DMS53 (cell line): ENCODE measurements around the gene EIF2D.
A peak's percentile ranks its signal among the peaks of the same experiment; 100 is the strongest.

Experiments used
- DNase-seq: peaks from one replicate; lab custom pipeline; 2025; lab: John Stamatoyannopoulos, UW

EIF2D gene

GRCh38 chr1:206569556-206569955, 42.7 kb downstream of the EIF2D start:
- DNase-seq, result no peak

DNA sequence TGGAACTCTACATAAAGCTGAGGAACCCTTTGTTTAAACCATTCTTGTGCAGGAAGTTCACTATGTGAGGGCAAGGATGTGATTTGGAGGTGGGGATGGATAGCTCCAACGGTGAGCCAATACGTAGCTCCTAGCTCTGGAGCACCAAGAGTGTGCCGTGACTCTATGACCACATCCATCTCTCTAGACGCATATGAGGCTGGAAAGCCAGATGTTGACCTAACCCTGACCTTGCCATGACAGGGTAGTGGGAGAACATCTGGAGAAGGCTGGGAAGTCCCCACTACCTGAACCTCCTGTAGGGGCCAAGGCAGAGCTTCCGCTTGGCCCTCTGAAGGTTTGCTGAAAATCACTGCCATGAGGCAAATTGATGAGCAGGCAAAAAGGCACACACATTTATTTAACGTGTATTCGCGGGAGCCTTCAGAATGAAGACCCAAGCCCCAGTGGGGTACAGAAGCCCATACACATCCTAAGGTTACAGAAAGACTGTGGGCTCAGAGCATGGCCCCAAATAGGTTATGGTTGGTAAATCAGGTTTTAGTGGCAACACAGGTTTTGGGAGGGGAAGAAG, 43.4 kb downstream of the EIF2D start:
- DNase-seq, result no peak

GRCh38 chr1:206568256-206568655, 44.0 kb downstream of the EIF2D start:
- DNase-seq, result no peak

GRCh38 chr1:206566999-206567398, 45.3 kb downstream of the EIF2D start:
- peak; percentile 28 for DNase-seq

- no peak for DNase-seq
These were observed 46.3 kb downstream of the EIF2D start for GRCh38 chr1:206565995-206566394.

- no peak for DNase-seq
These were observed 48.7 kb downstream of the EIF2D start for GRCh38 chr1:206563367-206564207.

DNA sequence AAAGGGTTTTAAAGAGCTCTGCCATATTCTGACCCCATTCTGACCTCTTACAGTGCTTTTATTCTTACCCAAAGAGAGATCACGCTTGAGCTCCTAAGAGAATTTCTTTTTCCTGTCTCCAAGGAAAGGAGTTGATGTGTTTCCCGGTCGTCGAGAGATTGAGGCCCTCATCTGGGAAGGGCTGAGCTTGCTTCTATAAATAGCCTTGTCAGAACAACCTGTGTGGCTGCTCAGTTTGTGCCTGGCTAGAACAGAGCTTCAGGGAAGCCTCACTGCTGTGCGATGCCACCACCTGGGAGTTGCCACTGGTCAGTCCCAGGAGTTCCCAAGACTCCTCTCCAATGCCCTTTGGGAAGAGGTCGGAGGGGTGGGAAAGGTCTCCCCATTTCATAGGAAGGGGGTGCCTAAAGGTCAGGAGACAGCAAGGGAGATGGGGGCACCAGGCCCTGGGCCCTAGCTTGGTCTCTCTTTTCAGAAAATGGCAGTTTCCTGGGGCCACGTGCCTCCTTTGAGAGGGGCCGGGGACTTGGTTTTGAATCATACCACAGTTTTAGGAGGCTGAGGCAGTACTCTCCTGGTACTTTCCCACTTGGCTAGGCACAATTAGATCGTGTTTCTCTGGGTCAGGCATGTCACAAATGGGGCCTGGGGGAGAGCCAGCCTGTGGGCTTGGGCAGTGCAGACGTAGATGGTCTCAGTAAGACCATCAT, 52.1 kb downstream of the EIF2D start:
- no peak for DNase-seq

DNA sequence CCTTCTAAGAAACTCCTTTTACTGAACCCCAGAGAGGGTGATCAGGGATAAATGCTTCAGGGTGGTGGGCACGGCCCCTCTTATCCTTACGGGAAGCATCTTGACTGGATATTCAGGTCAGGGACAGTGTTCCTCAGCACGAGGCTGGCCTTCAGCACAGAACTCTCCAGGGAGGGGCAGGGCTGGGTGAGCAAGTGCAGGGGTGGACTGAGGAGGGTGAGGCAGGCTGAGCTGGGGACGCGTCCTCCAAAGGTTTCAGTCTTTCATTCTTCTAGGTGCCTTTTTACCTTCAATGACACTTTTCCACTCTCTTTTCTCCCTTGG, 52.6 kb downstream of the EIF2D start:
- no peak for DNase-seq

- DNase-seq, result no peak
These were observed 53.2 kb downstream of the EIF2D start for GRCh38 chr1:206558794-206559671.

GRCh38 chr1:206557636-206558473, 54.4 kb downstream of the EIF2D start:
- peak; percentile 72 for DNase-seq

DNA sequence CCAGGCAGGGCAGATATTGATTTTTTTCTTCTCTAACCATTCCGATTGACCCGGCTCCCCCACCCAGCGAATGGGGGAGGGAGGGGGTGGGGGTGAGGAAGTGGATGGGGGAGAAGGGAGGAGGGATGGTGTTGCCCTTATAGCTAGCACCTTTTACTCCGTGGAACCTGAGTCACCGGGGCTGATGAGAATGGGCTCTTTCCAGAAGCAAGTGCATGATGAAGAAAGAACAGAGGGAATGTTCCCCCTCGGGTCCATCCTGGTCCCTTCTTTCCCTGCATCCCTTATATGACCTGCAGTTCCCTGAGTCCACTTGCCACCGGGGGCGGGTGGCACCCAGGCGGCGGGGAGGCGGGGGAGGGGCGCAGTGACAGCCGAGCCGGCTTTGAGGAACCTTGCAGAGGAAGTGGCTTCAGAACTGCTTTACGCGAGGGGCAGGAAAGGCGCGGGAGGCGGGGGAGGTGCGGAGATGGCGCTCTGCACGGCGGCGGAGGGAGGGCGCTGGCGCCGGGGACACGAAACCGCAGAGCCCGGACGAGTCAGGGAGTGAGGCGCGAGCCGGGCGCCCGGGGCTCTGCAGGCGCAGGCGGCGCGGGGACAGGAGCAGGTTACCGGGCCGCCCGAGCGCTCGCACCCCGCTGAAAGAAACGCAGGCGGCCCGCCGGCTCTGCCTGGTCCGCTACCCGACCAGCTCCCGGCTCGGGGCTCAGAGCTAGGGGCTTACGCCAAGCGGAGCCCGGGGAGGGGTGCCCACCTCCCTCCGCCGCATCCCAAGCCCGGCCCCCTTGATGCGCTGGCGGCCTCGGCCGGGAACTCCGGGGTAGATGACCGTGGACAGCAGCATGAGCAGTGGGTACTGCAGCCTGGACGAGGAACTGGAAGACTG, 55.3 kb downstream of the EIF2D start:
- DNase-seq, result peak; percentile 88

GRCh38 chr1:206556047-206556749, 56.1 kb downstream of the EIF2D start:
- DNase-seq, result peak; percentile 49

- DNase-seq, result no peak
These were observed 56.8 kb downstream of the EIF2D start for GRCh38 chr1:206555473-206555935.

DNA sequence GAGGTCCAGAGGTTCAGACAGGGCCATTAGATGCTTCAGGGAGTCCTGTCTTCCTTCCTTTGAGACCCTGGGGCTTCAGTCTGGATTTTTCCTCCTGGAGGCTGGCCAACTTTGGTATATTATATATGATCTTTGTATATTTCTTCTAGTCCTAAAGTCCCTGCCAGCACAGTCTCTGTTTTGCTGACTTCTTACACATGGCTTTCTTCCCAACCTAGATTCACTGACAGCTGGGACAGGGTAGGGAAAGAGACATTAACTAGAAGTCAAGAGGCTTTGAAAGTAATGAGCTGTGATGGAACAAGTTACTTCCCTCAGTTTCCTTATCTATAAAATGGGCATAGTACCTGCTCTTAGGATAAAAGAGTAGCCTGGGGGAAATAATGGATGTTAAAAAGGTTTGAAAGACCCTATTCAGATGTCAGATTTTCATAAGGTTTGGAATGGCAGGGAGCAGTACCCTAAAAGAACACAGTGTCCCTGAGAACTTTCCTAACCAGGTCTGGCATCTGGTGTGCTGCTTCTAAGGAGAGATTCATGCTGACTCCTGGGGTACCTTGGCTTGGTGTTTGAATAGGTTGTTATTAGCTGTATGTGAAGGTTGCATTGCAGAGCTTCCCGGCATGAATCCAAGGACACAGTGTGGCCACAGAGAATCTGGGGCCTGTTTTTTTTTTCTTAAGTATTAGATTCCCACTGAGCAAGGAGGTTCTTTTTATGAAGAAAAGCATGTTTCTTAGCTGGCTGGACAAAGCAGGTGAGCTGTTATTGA, 57.4 kb downstream of the EIF2D start:
- no peak for DNase-seq

DNA sequence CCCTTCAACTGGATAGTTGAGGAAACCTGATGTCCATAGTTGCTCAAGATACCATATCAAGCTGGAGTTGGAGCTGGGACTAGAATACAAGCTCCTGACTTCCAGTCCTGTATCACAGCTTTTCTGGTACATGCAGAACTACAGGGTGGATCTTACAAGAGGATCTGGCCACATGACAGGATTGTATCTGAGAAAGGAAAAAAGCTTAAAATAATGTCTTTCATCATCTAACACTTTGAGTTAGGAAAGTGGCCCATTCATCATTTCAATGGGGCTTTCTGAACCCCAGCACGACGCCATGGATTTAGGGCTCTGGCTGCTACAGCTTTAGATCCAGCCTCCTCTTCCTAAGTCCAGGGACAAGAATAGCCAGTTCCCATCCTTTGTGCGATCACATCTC, 58.1 kb downstream of the EIF2D start:
- peak; percentile 16 for DNase-seq

- no peak for DNase-seq
These were observed 60.3 kb downstream of the EIF2D start for GRCh38 chr1:206551986-206552326.

DNA sequence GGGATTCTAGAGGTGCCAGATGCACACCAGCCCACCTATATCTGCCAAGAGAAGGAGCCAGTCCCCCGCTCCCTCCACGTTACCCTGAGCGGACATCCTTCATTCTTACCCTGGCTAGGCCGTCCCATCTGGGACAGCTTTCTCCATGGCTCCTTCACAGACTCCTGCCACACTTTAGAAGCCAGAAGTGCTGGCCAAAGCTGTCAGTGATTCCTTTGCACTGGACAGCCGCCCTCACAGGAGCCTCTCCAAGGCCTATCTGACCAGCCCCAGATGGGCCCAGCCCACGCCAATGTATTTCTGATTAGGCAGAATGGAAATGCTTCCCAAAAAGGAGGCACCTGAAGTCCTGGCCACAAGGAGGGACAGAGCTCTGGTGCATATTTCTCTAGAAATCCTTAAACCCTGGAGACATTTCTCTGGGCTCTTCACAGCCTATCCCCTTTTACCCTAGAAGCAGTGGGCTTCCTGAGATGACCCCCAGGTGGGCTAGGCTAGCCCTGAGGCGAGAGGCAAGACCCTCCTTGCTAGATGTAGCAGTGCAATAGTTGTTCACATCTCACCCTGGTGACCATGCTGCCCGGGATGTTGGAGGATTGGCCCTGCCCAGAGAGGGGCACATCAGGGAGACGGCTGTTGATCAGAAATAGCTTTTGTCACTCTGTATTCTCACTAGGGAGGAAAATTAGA, 60.8 kb downstream of the EIF2D start:
- DNase-seq, result no peak

DNA sequence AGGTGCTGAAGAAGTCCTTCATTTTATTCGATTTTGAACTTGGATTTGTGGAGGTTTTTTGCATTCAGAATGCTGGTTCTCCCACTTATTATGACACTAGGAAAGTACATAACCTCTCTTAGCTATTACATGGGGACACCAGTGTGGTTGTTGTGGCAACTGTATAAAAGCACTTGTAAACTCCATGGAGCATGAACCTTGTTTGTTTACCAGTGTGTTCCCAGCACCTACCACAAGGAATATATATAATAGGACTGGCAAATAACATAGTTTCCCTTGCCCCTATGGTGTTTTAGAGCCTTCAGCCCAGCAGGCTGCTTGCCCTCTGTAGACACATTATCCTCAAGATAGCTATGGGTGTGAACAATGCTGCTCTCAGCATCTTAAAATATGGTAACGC, 61.8 kb downstream of the EIF2D start:
- peak; percentile 99 for DNase-seq
